Mesothelial cell of epicardium (in vitro differentiated cells): ENCODE data around the gene CACNA1C. TPM values are rescaled to one million over a fixed set of nuclear protein-coding genes. Genes with fewer than 3 reads are reported as not detected.
A peak's percentile ranks its signal among the peaks of the same experiment; 100 is the strongest.

Experiments
- DNase-seq, 2 experiments: peaks; one replicate each; pipeline ENCODE4 v3.0.0; 2021; ENCODE audit warnings: low spot score in 2 of 2; ENCODE audit not compliant: unreplicated experiment in 2 of 2
- H3K27ac Mint-ChIP-seq: 2 replicates; pipeline ENCODE4 v1.8.0; 2021; ENCODE audit warnings: mixed read lengths
- H3K27me3 Mint-ChIP-seq: 2 replicates; pipeline ENCODE4 v1.8.0; 2021; ENCODE audit warnings: low read depth, mixed read lengths
- H3K36me3 Mint-ChIP-seq: 2 replicates; pipeline ENCODE4 v1.8.0; 2021; ENCODE audit warnings: mixed read lengths
- H3K4me1 Mint-ChIP-seq: 2 replicates; pipeline ENCODE4 v1.8.0; 2021; ENCODE audit warnings: mixed read lengths
- H3K4me3 Mint-ChIP-seq: 2 replicates; pipeline ENCODE4 v1.8.0; 2021; ENCODE audit warnings: mild to moderate bottlenecking, moderate library complexity, mixed read lengths
- H3K9me3 Mint-ChIP-seq: 2 replicates; pipeline ENCODE4 v1.8.0; 2021; ENCODE audit warnings: mixed read lengths
- total RNA-seq: library from RNA; stranded (reverse); gene quantifications from 3 replicates; pipeline ENCODE4 v1.2.1, GENCODE V29; 2021
- TF ChIP-seq, protein P1 (sequence below): fragments of 200-600 bp; sonication (generic); IDR thresholded peaks from one replicate; pipeline ENCODE4 v1.5.0; 2021; ENCODE audit warnings: antibody characterized with exemption; ENCODE audit not compliant: unreplicated experiment

The CACNA1C gene
- total RNA-seq, 1 donor from 2014 or later = 33.6 TPM

DNA sequence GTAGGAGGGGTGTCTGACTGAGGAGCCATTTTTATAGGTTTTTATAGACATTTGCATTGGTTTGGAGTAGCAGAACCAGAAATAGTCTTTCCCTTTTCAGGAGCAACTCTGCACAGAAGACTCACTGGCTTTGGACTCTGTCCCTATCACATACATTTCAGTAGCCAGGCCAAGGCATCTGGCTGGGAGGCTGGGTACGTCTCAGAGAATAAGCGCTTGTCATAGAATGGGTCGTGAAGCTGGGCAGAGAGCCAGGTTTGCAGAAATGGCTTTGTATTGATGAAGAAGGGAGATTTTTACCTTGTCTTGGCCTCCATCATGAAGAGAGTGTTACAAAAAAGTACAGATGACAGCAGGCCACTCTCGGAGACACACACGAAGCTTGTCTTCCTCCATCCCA, 98.6 kb downstream of the CACNA1C start:
- TF ChIP-seq, protein P1, sequence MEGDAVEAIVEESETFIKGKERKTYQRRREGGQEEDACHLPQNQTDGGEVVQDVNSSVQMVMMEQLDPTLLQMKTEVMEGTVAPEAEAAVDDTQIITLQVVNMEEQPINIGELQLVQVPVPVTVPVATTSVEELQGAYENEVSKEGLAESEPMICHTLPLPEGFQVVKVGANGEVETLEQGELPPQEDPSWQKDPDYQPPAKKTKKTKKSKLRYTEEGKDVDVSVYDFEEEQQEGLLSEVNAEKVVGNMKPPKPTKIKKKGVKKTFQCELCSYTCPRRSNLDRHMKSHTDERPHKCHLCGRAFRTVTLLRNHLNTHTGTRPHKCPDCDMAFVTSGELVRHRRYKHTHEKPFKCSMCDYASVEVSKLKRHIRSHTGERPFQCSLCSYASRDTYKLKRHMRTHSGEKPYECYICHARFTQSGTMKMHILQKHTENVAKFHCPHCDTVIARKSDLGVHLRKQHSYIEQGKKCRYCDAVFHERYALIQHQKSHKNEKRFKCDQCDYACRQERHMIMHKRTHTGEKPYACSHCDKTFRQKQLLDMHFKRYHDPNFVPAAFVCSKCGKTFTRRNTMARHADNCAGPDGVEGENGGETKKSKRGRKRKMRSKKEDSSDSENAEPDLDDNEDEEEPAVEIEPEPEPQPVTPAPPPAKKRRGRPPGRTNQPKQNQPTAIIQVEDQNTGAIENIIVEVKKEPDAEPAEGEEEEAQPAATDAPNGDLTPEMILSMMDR = no peak
- no peak overlapping the region for H3K27ac Mint-ChIP-seq
- H3K27me3 Mint-ChIP-seq = no peaks in the 10 kb centered on the region
- H3K36me3 Mint-ChIP-seq = no peaks in the 10 kb centered on the region
- no peak for DNase-seq
- H3K4me3 Mint-ChIP-seq = no peak overlapping the region
- H3K4me1 Mint-ChIP-seq = peaks cover 31% of the 10 kb centered on the region
- no peaks in the 10 kb centered on the region for H3K9me3 Mint-ChIP-seq

DNA sequence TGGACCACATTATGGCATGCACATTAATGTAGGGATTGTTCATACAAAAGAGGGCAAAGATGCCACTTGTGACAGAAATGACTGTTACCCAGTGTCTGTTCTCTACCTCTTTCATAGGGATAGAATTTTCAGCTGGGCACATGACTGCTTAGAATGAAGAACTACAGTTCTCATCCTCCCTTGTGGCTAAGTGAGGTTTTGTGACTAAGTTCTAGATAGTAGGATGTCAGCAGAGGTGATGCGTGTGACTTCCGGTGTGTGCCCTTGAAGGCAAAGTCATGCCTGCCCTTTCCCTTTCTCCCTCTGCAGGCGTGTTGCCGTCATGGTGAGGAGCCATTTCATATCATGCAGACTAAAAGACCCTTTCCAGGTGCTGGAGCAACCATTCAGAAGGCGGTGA, 99.3 kb downstream of the CACNA1C start:
- Mint-ChIP-seq H3K27ac (no peak overlapping the region), H3K36me3 (no peaks in the 10 kb centered on the region), H3K9me3 (no peaks in the 10 kb centered on the region), H3K4me1 (peaks cover 23% of the 10 kb centered on the region), H3K4me3 (no peak overlapping the region), H3K27me3 (no peaks in the 10 kb centered on the region)
- DNase-seq = no peak
- TF ChIP-seq, protein P1 = no peak

DNA sequence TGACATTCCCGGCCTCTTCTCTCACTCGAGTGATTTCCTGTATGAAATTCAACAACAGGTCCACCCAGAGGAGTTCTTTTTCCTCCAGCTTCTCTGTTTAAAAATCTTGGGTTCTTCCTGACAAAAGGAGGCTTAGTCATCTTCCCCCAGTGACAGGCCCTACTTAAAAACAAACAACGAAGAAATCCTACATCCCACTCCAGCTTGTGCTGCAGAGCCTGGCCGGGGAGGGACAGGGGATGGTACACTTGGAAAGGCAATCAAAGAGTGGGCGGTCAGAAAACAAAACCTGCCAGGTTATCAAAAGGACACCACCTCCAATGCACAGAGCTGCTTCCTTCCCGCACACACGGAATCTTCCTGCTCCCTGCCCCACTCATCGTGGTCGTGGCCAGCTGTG, 101.3 kb downstream of the CACNA1C start:
- peaks cover 20% of the 10 kb centered on the region for H3K4me1 Mint-ChIP-seq
- H3K4me3 Mint-ChIP-seq = no peak overlapping the region
- no peak for DNase-seq
- H3K9me3 Mint-ChIP-seq = no peaks in the 10 kb centered on the region
- H3K36me3 Mint-ChIP-seq = no peaks in the 10 kb centered on the region
- TF ChIP-seq, protein P1 = no peak
- peak overlapping the region; percentile 64 for H3K27ac Mint-ChIP-seq
- no peaks in the 10 kb centered on the region for H3K27me3 Mint-ChIP-seq

DNA sequence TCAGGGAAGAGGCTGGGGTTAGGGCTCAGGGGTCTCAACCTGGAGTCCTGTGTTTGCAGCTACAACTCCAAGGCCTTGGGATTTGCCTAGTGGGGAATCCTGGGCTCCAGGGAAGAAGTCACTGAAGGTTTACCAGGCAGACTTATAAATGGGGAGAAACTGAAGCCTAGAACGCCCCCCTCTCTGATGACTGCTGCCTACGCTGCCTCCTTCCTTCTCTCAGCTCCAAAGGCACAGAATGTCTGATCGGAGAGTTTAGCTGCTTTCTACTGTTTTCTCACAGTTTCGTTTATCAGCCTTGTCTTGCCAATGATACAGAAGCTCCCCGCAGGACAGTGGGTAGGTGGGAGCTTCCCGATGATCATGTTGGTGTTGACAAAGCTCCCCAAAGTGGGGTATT, 101.7 kb downstream of the CACNA1C start:
- Mint-ChIP-seq H3K27me3 (no peaks in the 10 kb centered on the region), H3K4me1 (peaks cover 20% of the 10 kb centered on the region), H3K9me3 (no peaks in the 10 kb centered on the region), H3K4me3 (no peak overlapping the region), H3K36me3 (no peaks in the 10 kb centered on the region), H3K27ac (no peak overlapping the region)
- DNase-seq = no peak
- TF ChIP-seq, protein P1 = no peak

DNA sequence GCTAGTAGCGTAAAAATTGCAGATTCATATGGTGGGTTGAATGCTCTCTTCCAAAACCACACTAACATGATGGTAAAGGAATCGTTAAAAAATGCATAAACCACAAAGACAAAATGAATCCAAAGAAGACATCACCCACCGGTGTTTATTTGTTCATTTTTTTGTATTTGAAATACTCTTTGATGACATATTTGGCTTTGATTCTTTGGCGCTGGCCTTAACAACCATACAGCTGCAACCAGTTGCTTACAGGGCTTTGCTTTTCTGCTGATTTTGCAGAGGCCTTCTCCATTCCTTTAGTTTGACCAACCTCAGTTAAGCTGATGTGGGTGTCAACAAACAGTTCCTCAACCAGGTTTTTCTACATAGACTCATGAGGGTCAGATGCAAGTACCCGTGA, 103.5 kb downstream of the CACNA1C start:
- peaks cover 18% of the 10 kb centered on the region for H3K4me1 Mint-ChIP-seq
- H3K27me3 Mint-ChIP-seq = no peaks in the 10 kb centered on the region

More for the DNA sequence above, 103.5 kb downstream of the CACNA1C start:
- no peak overlapping the region for H3K4me3 Mint-ChIP-seq
- H3K27ac Mint-ChIP-seq = no peak overlapping the region
- H3K36me3 Mint-ChIP-seq = no peaks in the 10 kb centered on the region
- H3K9me3 Mint-ChIP-seq = no peaks in the 10 kb centered on the region
- TF ChIP-seq, protein P1 = no peak
- DNase-seq = no peak
